Measurements from ENCODE around the gene ARSD.
A peak's percentile ranks its signal among the peaks of the same experiment; 100 is the strongest.
"Not testable (repeated sequence)": the region's sequence is repeated elsewhere in the genome, so short reads cannot be mapped to it uniquely, and the experiment has no call there.

Gene ARSD

DNA sequence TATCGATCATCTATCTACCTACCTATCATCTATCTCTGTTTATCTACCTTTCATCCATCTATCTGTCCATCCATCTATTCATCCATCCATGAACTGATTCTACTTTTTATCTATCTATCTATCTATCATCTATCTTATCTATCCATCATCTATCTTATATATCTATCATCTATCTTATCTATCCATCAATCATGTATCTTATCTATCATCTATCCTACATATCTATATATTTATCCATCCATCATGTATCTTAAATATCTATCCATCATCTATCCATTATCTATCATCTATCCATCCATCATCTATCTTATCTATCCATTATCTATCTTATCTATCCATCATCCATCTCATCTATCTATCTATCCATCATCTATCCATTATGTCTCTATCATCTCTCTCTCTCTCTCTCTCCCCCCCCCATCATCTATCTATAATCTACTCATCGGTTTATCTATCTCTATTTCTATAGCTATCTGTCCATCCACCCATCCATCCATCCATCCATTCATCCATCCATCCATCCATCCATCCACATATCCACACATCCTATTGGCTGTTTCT, 20.9 kb downstream of the ARSD start:
- Histone ChIP-seq H3K9me3 (ENCODE audit: control insufficient read depth, insufficient read depth, low read length) (peaks cover 14% of the 10 kb centered on the region; the same call in 1 of the 2 replicates), H3K27ac (ENCODE audit: low read depth, low read length) (no peak overlapping the region), H3K9ac (ENCODE audit: low read depth, low read length) (no peak overlapping the region), H3K4me1 (ENCODE audit: control insufficient read depth, insufficient read depth, low read length) (peaks cover 9% of the 10 kb centered on the region), H3K36me3 (ENCODE audit: control insufficient read depth, insufficient read depth, low read length) (no peaks in the 10 kb centered on the region), H3K4me3 (ENCODE audit: low read depth, low read length) (no peak overlapping the region), H3K27me3 (ENCODE audit: control insufficient read depth, insufficient read depth, low read length) (no peaks in the 10 kb centered on the region)

DNA sequence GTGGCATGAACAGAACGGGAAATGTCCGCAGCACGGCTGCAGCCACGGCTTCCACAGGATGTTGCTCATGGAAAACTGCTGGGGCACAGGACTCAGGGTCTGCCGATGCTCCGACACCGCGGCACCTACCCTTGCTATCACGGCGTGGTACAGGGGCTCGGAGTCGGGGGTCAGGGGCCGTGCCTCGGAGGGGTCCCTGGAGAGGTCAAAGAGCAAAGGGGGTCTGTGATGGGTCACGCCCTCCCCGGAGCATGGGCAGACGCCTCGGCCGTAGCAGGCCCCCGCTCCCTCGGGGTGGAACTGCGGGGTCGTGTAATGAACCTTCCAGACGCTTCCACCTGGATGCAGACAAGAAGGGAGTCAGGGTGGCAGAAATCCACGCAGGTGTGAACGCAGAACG, 21.8 kb downstream of the ARSD start:
- H3K9me3 ChIP-seq (ENCODE audit: control insufficient read depth, insufficient read depth, low read length) = peaks cover 17% of the 10 kb centered on the region; the same call in 1 of the 2 replicates
- no peak overlapping the region for H3K9ac ChIP-seq (ENCODE audit: low read depth, low read length)
- H3K36me3 ChIP-seq (ENCODE audit: control insufficient read depth, insufficient read depth, low read length) = no peaks in the 10 kb centered on the region

DNA sequence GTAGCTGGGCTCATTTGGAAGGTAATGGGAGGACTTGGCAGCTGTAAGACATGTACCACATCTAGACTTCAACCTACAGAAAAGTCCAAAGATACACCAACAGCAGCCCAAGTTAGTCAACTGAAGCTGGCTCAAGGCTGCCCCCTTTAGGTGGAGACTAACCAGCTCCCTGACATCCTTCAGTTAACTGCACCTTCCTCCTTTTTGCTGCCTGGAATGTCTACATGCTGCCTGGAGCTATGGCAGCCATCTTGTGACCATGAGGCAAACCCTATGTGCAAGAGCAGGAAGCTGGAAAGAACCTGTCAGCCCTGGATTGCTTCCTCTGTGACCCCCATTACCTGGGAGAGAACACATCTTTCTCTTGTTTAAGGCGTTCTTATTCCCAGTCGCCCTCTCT, 25.8 kb downstream of the ARSD start:
- Histone ChIP-seq H3K9ac (ENCODE audit: low read depth, low read length) (no peak overlapping the region), H3K4me1 (ENCODE audit: control insufficient read depth, insufficient read depth, low read length) (peaks cover 8% of the 10 kb centered on the region), H3K4me3 (ENCODE audit: low read depth, low read length) (no peak overlapping the region), H3K27me3 (ENCODE audit: control insufficient read depth, insufficient read depth, low read length) (no peaks in the 10 kb centered on the region), H3K27ac (ENCODE audit: low read depth, low read length) (no peak overlapping the region), H3K36me3 (ENCODE audit: control insufficient read depth, insufficient read depth, low read length) (no peaks in the 10 kb centered on the region), H3K9me3 (ENCODE audit: control insufficient read depth, insufficient read depth, low read length) (peaks cover 17% of the 10 kb centered on the region; the same call in 1 of the 2 replicates)

More for the DNA sequence above, 21.8 kb downstream of the ARSD start:
- Histone ChIP-seq H3K27me3 (ENCODE audit: control insufficient read depth, insufficient read depth, low read length) (no peaks in the 10 kb centered on the region), H3K4me3 (ENCODE audit: low read depth, low read length) (no peak overlapping the region), H3K4me1 (ENCODE audit: control insufficient read depth, insufficient read depth, low read length) (peaks cover under 1% of the 10 kb centered on the region; the same call in 1 of the 2 replicates), H3K27ac (ENCODE audit: low read depth, low read length) (no peak overlapping the region)

DNA sequence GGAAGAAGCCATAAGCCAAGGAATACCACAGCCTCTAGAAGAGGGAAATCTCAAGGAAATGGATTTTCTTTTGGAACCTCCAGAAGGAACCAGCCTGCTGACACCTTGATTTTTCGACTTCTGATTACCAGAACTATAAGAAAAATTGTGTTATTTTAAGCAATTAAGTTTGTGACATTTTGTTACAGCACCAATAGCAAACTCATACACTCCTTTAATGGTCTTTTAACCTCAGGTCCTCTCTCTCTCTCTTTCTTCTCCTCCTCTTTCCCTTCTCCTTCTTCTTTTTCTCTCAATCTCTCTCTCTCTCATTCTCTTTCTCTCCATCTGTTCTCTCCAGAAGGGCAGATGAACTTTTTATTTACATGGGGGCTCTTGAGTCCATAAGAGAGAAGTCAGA, 26.3 kb downstream of the ARSD start:
- no peak overlapping the region for H3K9ac ChIP-seq (ENCODE audit: low read depth, low read length)
- H3K27ac ChIP-seq (ENCODE audit: low read depth, low read length) = no peak overlapping the region
- H3K9me3 ChIP-seq (ENCODE audit: control insufficient read depth, insufficient read depth, low read length) = peaks cover 17% of the 10 kb centered on the region; the same call in 1 of the 2 replicates
- H3K36me3 ChIP-seq (ENCODE audit: control insufficient read depth, insufficient read depth, low read length) = no peaks in the 10 kb centered on the region
- H3K27me3 ChIP-seq (ENCODE audit: control insufficient read depth, insufficient read depth, low read length) = no peaks in the 10 kb centered on the region
- H3K4me1 ChIP-seq (ENCODE audit: control insufficient read depth, insufficient read depth, low read length) = peaks cover 13% of the 10 kb centered on the region
- no peak overlapping the region for H3K4me3 ChIP-seq (ENCODE audit: low read depth, low read length)

DNA sequence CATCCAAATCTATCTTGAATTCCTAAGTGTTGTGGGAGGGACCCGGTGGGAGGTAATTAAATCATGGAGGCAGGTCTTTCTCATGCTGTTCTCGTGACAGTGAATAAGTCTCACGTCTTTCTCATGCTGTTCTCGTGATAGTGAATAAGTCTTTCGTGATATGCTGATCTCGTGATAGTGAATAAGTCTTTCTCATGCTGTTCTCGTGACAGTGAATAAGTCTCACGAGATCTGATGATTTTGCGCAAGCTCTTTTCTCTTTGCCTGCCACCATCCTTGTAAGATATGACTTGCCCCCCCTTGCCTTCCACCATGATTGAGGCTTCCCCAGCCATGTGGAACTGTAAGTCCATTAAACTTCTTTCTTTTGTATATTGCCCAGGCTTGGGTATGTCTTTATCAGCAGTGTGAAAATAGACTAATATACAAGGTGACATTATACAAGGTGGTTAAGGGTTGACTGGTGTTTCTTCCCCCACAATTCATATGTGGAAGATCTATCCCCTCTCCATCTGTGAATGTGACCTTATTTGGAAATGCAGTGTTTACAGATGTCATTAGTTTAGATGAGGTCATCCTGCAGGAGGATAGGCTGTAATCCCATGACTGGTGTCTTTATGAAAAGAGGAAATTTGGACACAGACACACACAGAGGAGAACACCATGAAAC, 27.6 kb downstream of the ARSD start:
- H3K9me3 ChIP-seq (ENCODE audit: control insufficient read depth, insufficient read depth, low read length) = peaks cover 17% of the 10 kb centered on the region; the same call in 1 of the 2 replicates
- no peak overlapping the region for H3K9ac ChIP-seq (ENCODE audit: low read depth, low read length)
- H3K4me3 ChIP-seq (ENCODE audit: low read depth, low read length) = no peak overlapping the region
- peaks cover 23% of the 10 kb centered on the region for H3K4me1 ChIP-seq (ENCODE audit: control insufficient read depth, insufficient read depth, low read length)
- H3K36me3 ChIP-seq (ENCODE audit: control insufficient read depth, insufficient read depth, low read length) = no peaks in the 10 kb centered on the region
- no peak overlapping the region for H3K27ac ChIP-seq (ENCODE audit: low read depth, low read length)
- H3K27me3 ChIP-seq (ENCODE audit: control insufficient read depth, insufficient read depth, low read length) = no peaks in the 10 kb centered on the region

DNA sequence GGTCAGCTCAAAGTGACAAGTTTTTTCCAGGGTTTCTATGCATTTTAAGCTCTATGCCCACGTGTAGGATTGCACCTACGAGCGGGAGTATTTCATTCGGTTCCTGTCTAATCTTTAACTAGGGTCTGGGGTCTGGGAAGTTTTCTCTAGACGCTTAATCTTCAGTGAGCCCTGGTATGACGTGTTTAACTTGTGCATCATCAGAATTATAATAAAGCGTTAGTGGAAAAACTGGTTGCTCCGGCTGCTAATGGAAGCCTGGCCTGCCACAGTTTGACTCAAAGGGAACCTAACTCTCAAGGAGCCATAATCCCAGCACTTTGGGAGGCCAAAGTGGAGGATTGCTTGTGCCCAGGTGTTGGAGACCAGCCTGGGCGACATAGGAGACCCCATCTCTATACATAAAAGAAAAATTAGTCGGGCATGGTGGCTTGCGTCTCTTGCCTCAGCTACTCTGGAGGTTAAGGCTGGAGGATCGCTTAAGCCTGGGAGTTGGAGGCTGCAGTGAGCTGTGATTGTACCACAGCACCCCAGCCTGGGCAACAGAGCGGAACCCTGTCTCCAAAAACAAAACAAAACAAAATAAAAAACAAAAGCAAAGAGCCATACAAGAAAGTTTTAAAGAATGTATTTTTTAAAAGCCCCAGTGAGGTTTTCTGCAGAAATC, 30.2 kb downstream of the ARSD start:
- H3K9ac ChIP-seq (ENCODE audit: low read depth, low read length) = peak overlapping the region; percentile 10; the same call in 1 of the 2 replicates
- H3K27ac ChIP-seq (ENCODE audit: low read depth, low read length) = peak overlapping the region; percentile 85
- peaks cover 23% of the 10 kb centered on the region for H3K4me1 ChIP-seq (ENCODE audit: control insufficient read depth, insufficient read depth, low read length)
- H3K27me3 ChIP-seq (ENCODE audit: control insufficient read depth, insufficient read depth, low read length) = no peaks in the 10 kb centered on the region
- H3K4me3 ChIP-seq (ENCODE audit: low read depth, low read length) = no peak overlapping the region
- peaks cover 10% of the 10 kb centered on the region; the same call in 1 of the 2 replicates for H3K9me3 ChIP-seq (ENCODE audit: control insufficient read depth, insufficient read depth, low read length)
- H3K36me3 ChIP-seq (ENCODE audit: control insufficient read depth, insufficient read depth, low read length) = no peaks in the 10 kb centered on the region

DNA sequence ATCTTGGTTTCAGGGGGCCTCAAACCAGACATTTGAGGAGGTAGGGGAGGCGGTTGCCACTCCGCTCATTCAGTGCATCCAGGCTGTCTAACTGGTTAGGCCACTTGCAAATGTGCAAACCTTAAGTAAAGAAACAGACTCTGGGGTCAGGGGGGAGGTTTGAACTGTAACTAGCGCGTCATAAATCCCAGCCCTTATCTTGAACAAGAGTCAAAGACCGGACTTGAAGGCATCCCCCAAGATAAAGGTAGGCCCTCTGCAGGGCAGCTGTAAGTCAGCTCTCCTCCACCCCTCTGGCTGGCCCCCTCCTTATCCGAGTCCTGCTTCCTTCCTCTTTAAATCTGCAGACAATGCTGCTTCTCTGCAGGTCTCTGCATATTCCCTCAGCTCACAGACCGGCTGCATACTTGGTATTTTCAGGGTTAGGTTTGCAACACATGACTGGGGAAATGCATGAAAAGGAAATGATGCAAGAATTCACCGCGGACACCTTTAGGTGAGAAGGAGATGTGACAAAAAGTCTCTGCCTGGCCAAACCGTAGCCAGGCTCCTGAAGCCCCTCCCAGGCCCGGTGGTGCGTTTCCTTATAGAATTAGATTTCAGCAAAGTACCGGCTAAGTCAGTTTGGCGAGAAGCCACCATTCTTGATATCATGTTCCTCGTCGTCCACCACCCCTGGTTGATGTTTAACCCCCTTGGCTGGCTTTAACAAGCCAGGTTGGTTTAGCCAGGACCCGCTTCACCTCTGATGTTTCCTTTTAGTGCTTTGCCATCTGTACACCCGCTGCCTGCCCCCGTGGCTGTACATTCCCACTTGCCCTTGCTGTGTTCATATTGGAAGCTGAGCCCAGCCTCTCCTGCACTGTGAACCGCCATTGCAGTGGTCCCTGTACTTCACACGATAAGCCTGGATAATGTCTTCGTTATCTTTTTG, 31.2 kb downstream of the ARSD start:
- H3K9ac ChIP-seq (ENCODE audit: low read depth, low read length) = peak overlapping the region; percentile 53
- peaks cover 23% of the 10 kb centered on the region for H3K4me1 ChIP-seq (ENCODE audit: control insufficient read depth, insufficient read depth, low read length)
- H3K9me3 ChIP-seq (ENCODE audit: control insufficient read depth, insufficient read depth, low read length); H3K27me3 ChIP-seq (ENCODE audit: control insufficient read depth, insufficient read depth, low read length); H3K36me3 ChIP-seq (ENCODE audit: control insufficient read depth, insufficient read depth, low read length); H3K4me3 ChIP-seq (ENCODE audit: low read depth, low read length): not testable (repeated sequence)
- H3K27ac ChIP-seq (ENCODE audit: low read depth, low read length) = peak overlapping the region; percentile 85

DNA sequence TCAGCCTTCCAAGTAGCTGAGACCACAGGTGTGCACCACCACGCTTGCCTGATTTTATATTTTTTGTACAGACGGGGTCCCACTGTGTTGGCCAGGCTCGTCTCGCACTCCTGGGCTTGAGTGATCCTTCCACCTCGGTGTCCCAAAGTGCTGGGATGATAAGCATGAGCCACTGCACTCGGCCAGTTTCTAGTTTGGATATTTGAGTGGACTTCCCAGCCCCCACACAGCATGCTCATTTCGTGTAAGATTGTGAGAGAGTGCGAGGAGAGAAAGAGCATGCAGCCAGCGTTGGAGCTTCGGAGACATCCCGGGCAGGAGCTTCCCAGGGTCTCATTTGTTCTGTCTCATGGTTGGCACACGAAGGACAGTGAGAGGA, 31.8 kb downstream of the ARSD start:
- Histone ChIP-seq H3K27ac (ENCODE audit: low read depth, low read length) (peak overlapping the region; percentile 85), H3K36me3 (ENCODE audit: control insufficient read depth, insufficient read depth, low read length) (no peaks in the 10 kb centered on the region), H3K4me3 (ENCODE audit: low read depth, low read length) (no peak overlapping the region), H3K27me3 (ENCODE audit: control insufficient read depth, insufficient read depth, low read length) (no peaks in the 10 kb centered on the region), H3K4me1 (ENCODE audit: control insufficient read depth, insufficient read depth, low read length) (peaks cover 26% of the 10 kb centered on the region), H3K9me3 (ENCODE audit: control insufficient read depth, insufficient read depth, low read length) (no peaks in the 10 kb centered on the region), H3K9ac (ENCODE audit: low read depth, low read length) (peak overlapping the region; percentile 53)

DNA sequence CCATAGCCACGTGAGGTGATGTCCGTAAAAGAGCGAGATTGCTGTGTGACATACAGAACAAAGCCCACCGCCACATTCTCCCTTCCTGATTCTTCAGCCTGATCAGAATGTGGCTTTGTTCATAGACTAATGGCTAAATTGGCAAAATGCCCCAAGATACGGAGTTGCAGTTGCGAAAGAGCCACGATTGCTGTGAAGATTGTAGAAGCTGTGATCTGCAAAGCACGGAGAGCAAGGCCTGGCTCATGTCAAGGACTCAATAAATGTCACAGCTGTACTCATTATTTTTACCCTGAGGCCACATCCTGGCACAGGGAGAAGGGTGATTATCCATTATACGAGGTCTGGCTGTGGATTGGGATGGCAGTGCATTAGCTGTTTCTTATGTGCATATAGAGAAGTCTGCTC, 34.2 kb downstream of the ARSD start:
- no peak overlapping the region for H3K27ac ChIP-seq (ENCODE audit: low read depth, low read length)

DNA sequence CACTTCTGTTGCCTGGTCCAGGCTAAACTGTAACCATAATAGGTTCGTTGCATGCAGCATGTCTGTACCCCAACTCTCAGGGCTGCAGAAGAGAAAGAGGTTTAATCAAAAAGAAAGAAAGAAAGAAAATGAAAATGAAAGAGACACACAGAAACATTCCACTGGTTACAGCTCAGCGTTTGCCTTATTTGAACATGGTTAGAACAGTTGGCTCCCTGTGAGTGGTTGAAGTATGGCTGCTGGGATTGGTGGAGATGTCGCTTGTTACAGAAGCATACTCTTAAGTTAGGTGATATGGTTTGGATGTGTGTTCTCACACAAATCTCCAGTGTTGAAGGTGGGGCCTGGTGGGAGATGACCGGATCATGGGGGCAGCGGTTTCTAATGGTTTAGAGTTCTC, 36.3 kb downstream of the ARSD start:
- no peaks in the 10 kb centered on the region for H3K9me3 ChIP-seq (ENCODE audit: control insufficient read depth, insufficient read depth, low read length)
- H3K9ac ChIP-seq (ENCODE audit: low read depth, low read length) = no peak overlapping the region
- no peaks in the 10 kb centered on the region for H3K36me3 ChIP-seq (ENCODE audit: control insufficient read depth, insufficient read depth, low read length)
- H3K27ac ChIP-seq (ENCODE audit: low read depth, low read length) = no peak overlapping the region
- H3K27me3 ChIP-seq (ENCODE audit: control insufficient read depth, insufficient read depth, low read length) = no peaks in the 10 kb centered on the region
- H3K4me3 ChIP-seq (ENCODE audit: low read depth, low read length) = no peak overlapping the region
- peaks cover 34% of the 10 kb centered on the region for H3K4me1 ChIP-seq (ENCODE audit: control insufficient read depth, insufficient read depth, low read length)

More for the DNA sequence above, 34.2 kb downstream of the ARSD start:
- Histone ChIP-seq H3K4me1 (ENCODE audit: control insufficient read depth, insufficient read depth, low read length) (peaks cover 40% of the 10 kb centered on the region), H3K9ac (ENCODE audit: low read depth, low read length) (no peak overlapping the region), H3K4me3 (ENCODE audit: low read depth, low read length) (no peak overlapping the region), H3K36me3 (ENCODE audit: control insufficient read depth, insufficient read depth, low read length) (no peaks in the 10 kb centered on the region), H3K9me3 (ENCODE audit: control insufficient read depth, insufficient read depth, low read length) (no peaks in the 10 kb centered on the region), H3K27me3 (ENCODE audit: control insufficient read depth, insufficient read depth, low read length) (no peaks in the 10 kb centered on the region)

All from HUES48 (cell line).